ENCODE measurements around the gene SPTBN1.
A peak's percentile ranks its signal among the peaks of the same experiment; 100 is the strongest.

The SPTBN1 gene

GRCh38 chr2:54610700-54611099, 154.6 kb downstream of the SPTBN1 start:
- peak; percentile 75 for DNase-seq (ENCODE audit: low read depth)

- no peak for DNase-seq (ENCODE audit: low read depth)
Measured at GRCh38 chr2:54611830-54612545, 155.9 kb downstream of the SPTBN1 start.

- DNase-seq (ENCODE audit: low read depth) = no peak
Measured at GRCh38 chr2:54613386-54613785, 157.3 kb downstream of the SPTBN1 start.

- DNase-seq (ENCODE audit: low read depth) = peak; percentile 52
Measured at GRCh38 chr2:54613794-54614257, 157.7 kb downstream of the SPTBN1 start.

GRCh38 chr2:54614819-54615218, 158.7 kb downstream of the SPTBN1 start:
- no peak for DNase-seq (ENCODE audit: low read depth)

- no peak for DNase-seq (ENCODE audit: low read depth)
Measured at GRCh38 chr2:54615832-54616534, 159.9 kb downstream of the SPTBN1 start.

GRCh38 chr2:54617409-54617808, 161.3 kb downstream of the SPTBN1 start:
- DNase-seq (ENCODE audit: low read depth) = no peak

GRCh38 chr2:54618646-54619565, 162.8 kb downstream of the SPTBN1 start:
- DNase-seq (ENCODE audit: low read depth) = no peak

- DNase-seq (ENCODE audit: low read depth) = no peak
Measured at GRCh38 chr2:54619660-54620231, 163.6 kb downstream of the SPTBN1 start.

- no peak for DNase-seq (ENCODE audit: low read depth)
Measured at GRCh38 chr2:54620948-54621347, 164.8 kb downstream of the SPTBN1 start.

GRCh38 chr2:54624591-54625071, 168.5 kb downstream of the SPTBN1 start:
- no peak for DNase-seq (ENCODE audit: low read depth)

GRCh38 chr2:54626131-54626530, 170.0 kb downstream of the SPTBN1 start:
- no peak for DNase-seq (ENCODE audit: low read depth)

- no peak for DNase-seq (ENCODE audit: low read depth)
Measured at GRCh38 chr2:54626884-54627283, 170.8 kb downstream of the SPTBN1 start.

- DNase-seq (ENCODE audit: low read depth) = no peak
Measured at GRCh38 chr2:54627973-54628372, 171.8 kb downstream of the SPTBN1 start.

- no peak for DNase-seq (ENCODE audit: low read depth)
Measured at GRCh38 chr2:54628418-54628817, 172.3 kb downstream of the SPTBN1 start.

GRCh38 chr2:54628957-54629356, 172.8 kb downstream of the SPTBN1 start:
- no peak for DNase-seq (ENCODE audit: low read depth)

GRCh38 chr2:54629390-54629789, 173.3 kb downstream of the SPTBN1 start:
- DNase-seq (ENCODE audit: low read depth) = no peak

GRCh38 chr2:54629914-54630857, 174.1 kb downstream of the SPTBN1 start:
- DNase-seq (ENCODE audit: low read depth) = peak; percentile 41

- DNase-seq (ENCODE audit: low read depth) = no peak
Measured at GRCh38 chr2:54630858-54631497, 174.9 kb downstream of the SPTBN1 start.

- no peak for DNase-seq (ENCODE audit: low read depth)
Measured at GRCh38 chr2:54631755-54632154, 175.6 kb downstream of the SPTBN1 start.

All from EH (cell line).